MM.1S (cell line): ENCODE measurements around the gene POLR2J2.
"Not testable (repeated sequence)": the region's sequence is repeated elsewhere in the genome, so short reads cannot be mapped to it uniquely, and the experiment has no call there.

Experiments
- EZH2 ChIP-seq: fragments of 300-600 bp; sonication (generic); optimal IDR thresholded peaks from 2 replicates; pipeline ENCODE3; 2017; ENCODE audit warnings: low read depth, mild to moderate bottlenecking, antibody characterized with exemption, low read length, mixed read lengths
- EZH2phosphoT487 ChIP-seq: fragments of 300-600 bp; sonication (generic); IDR thresholded peaks from 2 replicates; pipeline ENCODE4 v1.6.1; 2018; ENCODE audit warnings: antibody characterized with exemption, low read length
- TF ChIP-seq, protein P1 (sequence below): fragments of 300-600 bp; sonication (generic); IDR thresholded peaks from 2 replicates; pipeline ENCODE4 v1.5.1; 2016; ENCODE audit warnings: antibody characterized with exemption, low read length, mixed read lengths

DNA sequence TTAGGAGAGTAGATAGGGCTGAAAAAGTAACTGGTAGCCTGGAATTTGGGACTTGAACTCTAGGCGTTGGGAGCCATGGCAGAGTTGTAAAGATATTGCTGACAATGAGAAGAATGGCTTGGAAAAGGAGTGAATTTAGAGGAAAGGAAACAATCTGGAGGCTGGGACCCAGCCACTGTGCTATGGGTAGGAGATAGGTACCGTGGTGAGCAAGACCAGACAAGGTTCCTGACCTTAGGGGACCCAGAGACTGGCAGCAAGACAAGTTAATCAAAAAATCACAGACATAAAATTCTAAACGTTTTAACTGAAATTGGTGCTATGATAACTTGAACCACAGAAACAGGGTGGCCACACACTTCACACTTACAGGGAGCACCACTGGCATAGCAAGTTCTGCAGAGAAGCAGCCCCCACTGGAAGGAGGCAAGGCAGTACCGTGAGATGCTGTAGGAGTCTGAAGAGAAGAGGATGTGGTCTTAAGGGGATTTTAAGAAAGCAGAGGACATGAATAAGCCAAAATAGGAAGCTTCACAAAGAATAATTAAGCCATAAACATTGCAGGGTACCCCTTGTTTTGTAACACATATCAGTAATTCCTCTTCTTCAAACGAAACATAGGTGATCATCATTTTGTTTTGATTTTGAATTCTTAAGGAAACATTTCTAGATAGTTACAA, 41.7 kb upstream of the POLR2J2 start:
- TF ChIP-seq, protein P1, sequence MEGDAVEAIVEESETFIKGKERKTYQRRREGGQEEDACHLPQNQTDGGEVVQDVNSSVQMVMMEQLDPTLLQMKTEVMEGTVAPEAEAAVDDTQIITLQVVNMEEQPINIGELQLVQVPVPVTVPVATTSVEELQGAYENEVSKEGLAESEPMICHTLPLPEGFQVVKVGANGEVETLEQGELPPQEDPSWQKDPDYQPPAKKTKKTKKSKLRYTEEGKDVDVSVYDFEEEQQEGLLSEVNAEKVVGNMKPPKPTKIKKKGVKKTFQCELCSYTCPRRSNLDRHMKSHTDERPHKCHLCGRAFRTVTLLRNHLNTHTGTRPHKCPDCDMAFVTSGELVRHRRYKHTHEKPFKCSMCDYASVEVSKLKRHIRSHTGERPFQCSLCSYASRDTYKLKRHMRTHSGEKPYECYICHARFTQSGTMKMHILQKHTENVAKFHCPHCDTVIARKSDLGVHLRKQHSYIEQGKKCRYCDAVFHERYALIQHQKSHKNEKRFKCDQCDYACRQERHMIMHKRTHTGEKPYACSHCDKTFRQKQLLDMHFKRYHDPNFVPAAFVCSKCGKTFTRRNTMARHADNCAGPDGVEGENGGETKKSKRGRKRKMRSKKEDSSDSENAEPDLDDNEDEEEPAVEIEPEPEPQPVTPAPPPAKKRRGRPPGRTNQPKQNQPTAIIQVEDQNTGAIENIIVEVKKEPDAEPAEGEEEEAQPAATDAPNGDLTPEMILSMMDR = not testable (repeated sequence)
- not testable (repeated sequence) for TF ChIP-seq EZH2phosphoT487, EZH2
